ENCODE results near the gene GREB1L.

DNA sequence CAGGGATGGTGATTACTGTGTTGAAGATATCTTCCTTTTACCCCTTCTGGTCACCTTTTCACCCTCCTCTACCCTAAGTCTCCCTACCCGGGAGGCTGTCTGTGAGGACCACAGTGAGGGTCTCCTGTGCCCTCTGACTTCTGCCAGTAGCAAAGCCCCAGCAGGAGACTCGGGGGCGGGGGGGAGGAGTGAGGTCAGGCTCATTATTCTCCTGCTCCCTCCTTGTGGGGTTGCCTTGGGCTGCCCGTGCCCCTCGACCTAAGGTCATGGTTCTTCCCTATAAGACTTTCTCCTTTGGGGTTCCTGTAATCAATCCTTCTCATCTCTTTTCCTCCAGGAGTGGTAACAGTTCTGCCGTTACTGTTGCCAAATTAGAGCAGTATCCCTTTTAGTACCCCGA, 65.5 kb downstream of the GREB1L start:
- TF ChIP-seq, protein P1, sequence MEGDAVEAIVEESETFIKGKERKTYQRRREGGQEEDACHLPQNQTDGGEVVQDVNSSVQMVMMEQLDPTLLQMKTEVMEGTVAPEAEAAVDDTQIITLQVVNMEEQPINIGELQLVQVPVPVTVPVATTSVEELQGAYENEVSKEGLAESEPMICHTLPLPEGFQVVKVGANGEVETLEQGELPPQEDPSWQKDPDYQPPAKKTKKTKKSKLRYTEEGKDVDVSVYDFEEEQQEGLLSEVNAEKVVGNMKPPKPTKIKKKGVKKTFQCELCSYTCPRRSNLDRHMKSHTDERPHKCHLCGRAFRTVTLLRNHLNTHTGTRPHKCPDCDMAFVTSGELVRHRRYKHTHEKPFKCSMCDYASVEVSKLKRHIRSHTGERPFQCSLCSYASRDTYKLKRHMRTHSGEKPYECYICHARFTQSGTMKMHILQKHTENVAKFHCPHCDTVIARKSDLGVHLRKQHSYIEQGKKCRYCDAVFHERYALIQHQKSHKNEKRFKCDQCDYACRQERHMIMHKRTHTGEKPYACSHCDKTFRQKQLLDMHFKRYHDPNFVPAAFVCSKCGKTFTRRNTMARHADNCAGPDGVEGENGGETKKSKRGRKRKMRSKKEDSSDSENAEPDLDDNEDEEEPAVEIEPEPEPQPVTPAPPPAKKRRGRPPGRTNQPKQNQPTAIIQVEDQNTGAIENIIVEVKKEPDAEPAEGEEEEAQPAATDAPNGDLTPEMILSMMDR (IDR thresholded peaks at IDR 0.05; ENCODE audit: insufficient read depth, low read length) = no peak
- TF ChIP-seq POLR2AphosphoS5 (IDR thresholded peaks at IDR 0.05; ENCODE audit: low read depth) (no peak), GABPA (IDR thresholded peaks at IDR 0.05; ENCODE audit: low read depth) (no peak)

All from HL-60 (cell line).